ENCODE data around the gene NABP2. TPM values are rescaled to one million over a fixed set of nuclear protein-coding genes. Genes with fewer than 3 reads are reported as not detected.
A peak's percentile ranks its signal among the peaks of the same experiment; 100 is the strongest.

The NABP2 gene
- total and polyA plus RNA-seq, 2 experiments from 2014 or later, result 29.9 to 40.1 TPM

DNA sequence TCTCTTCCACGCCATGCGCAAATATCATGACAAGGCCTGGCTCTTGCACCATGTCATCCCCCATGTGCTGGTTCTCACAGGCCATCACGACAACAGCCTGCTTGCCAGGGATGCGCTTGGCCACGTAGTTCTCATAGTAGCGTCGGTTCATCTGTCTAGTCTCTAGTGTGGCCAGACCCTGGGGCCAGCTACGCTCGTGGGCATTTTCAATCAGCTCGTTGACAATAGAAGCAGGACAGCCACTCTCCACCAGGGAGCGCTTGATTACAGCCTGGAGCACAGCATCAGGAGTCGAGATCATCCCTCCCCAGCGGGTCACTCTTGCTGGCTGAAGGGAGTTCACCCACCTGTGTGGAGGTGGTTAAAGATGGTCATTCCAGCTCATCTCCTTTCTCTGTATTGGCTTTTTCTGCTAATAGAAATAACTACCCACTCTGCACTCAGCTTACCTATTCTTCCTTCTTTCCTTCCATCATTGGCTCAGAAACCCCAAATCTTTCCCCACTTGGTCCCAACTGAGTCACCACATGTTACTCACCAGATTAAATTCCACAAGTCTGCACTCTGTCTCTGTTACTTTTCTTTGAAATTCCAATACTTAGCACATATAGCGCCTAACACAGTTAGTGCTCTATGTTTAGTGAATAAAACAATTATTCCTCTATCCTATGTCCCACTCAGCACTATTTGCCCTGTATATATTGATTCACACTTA, 17.5 kb upstream of the NABP2 start:
- peak overlapping the region; percentile 41 for H3K27ac ChIP-seq
- peak overlapping the region; percentile 26 for H3K4me2 ChIP-seq (ENCODE audit: unreplicated experiment)
- H3K9ac ChIP-seq, result no peak overlapping the region
- H3K9me3 ChIP-seq (ENCODE audit: low read depth), result no peaks in the 10 kb centered on the region
- peaks cover 57% of the 10 kb centered on the region for H3K36me3 ChIP-seq (ENCODE audit: low read depth)
- in situ Hi-C loops (cut with MboI), result no loop called here
- no peaks in the 10 kb centered on the region for H3K9me2 ChIP-seq (ENCODE audit: insufficient read depth)
- no peak overlapping the region for H3K4me3 ChIP-seq
- TF ChIP-seq EZH2phosphoT487 (IDR thresholded peaks at IDR 0.05; ENCODE audit: insufficient read depth, low read depth) (no peak), EZH2 (IDR thresholded peaks at IDR 0.05; ENCODE audit: insufficient read depth, poor library complexity, severe bottlenecking) (no peak)
- H3F3A ChIP-seq (ENCODE audit: insufficient read depth), result peaks cover 50% of the 10 kb centered on the region
- H3K4me1 ChIP-seq (ENCODE audit: insufficient read depth), result peaks cover 8% of the 10 kb centered on the region
- DNase-seq, result peak; percentile 75
- H3K79me2 ChIP-seq (ENCODE audit: insufficient read depth), result 0 out of 2 replicates have a peak, but pooled peaks cover 5% of the 10 kb centered on the region
- H4K20me1 ChIP-seq (ENCODE audit: insufficient read depth), result no peaks in the 10 kb centered on the region
- H2AFZ ChIP-seq, result no peak overlapping the region
- no peaks in the 10 kb centered on the region for H3K27me3 ChIP-seq (replicated peaks; ENCODE audit: insufficient read depth)
- WGBS, 2 experiments (ENCODE audit: low coverage in 1 of 2, low lambda C conversion rate in 2 of 2, missing lambda C conversion rate in 2 of 2), result 55 to 59% methylated on average over 14 of the region's 14 CpGs

DNA sequence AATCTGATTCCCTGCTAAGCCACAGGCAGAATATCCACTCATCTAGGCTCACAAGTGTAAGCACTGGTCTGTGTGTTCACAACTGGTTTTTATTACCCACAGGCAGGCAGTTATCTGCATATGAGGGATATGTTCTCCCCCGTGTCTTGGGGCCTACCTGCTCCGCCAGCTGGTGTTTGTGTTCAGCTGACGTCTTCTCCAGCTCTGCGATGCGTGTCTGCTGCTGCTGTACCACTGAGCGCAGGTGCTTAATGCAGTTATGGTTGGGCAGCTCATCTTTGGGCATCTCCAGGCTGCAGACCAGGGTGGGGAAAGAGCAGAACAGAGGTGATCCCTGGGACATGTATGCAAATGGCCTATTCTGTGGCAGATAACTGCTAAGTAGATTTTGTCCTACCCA, 16.1 kb upstream of the NABP2 start:
- Histone ChIP-seq H3K27me3 (replicated peaks; ENCODE audit: insufficient read depth) (no peaks in the 10 kb centered on the region), H3K27ac (no peak overlapping the region), H3K4me2 (ENCODE audit: unreplicated experiment) (no peak overlapping the region), H3K9ac (no peak overlapping the region), H3K36me3 (ENCODE audit: low read depth) (peaks cover 71% of the 10 kb centered on the region), H2AFZ (no peak overlapping the region), H3K79me2 (ENCODE audit: insufficient read depth) (peaks cover 16% of the 10 kb centered on the region), H4K20me1 (ENCODE audit: insufficient read depth) (no peaks in the 10 kb centered on the region), H3K9me2 (ENCODE audit: insufficient read depth) (no peaks in the 10 kb centered on the region), H3K9me3 (ENCODE audit: low read depth) (no peaks in the 10 kb centered on the region), H3F3A (ENCODE audit: insufficient read depth) (peaks cover 45% of the 10 kb centered on the region), H3K4me1 (ENCODE audit: insufficient read depth) (peaks cover 8% of the 10 kb centered on the region), H3K4me3 (no peak overlapping the region)
- in situ Hi-C loops (cut with MboI), result no loop called here
- no peak for DNase-seq
- TF ChIP-seq EZH2 (IDR thresholded peaks at IDR 0.05; ENCODE audit: insufficient read depth, poor library complexity, severe bottlenecking), result no peak
- no peak for TF ChIP-seq EZH2phosphoT487 (IDR thresholded peaks at IDR 0.05; ENCODE audit: insufficient read depth, low read depth)
- WGBS, 2 experiments (ENCODE audit: low coverage in 1 of 2, low lambda C conversion rate in 2 of 2, missing lambda C conversion rate in 2 of 2), result 73 to 80% methylated on average over 6 of the region's 6 CpGs

DNA sequence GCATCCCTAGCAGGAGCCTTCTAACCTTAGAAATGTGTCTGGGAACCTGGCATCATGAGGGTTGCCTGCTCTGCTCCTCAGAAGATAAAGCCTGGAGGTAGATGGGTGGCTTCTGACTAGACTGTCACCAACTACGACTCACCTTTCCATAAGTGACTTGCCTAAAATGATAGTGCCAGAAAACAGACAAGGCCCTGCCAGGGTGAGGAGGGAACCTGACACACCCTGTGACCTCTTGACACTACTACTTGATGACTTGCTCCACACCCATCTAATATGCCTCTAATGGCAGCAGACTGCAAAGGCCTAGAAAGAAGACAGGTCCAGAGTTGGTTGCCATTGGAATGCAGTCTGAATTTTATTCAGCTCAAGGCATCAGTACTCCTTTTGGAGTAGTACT, 11.8 kb upstream of the NABP2 start:
- Histone ChIP-seq H3K27me3 (replicated peaks; ENCODE audit: insufficient read depth) (no peaks in the 10 kb centered on the region), H3K36me3 (ENCODE audit: low read depth) (peaks cover 68% of the 10 kb centered on the region), H3K4me1 (ENCODE audit: insufficient read depth) (peaks cover 3% of the 10 kb centered on the region), H2AFZ (no peak overlapping the region), H3K4me2 (ENCODE audit: unreplicated experiment) (no peak overlapping the region), H3K9me2 (ENCODE audit: insufficient read depth) (no peaks in the 10 kb centered on the region), H3K9me3 (ENCODE audit: low read depth) (no peaks in the 10 kb centered on the region), H3F3A (ENCODE audit: insufficient read depth) (peaks cover 42% of the 10 kb centered on the region), H3K4me3 (no peak overlapping the region), H4K20me1 (ENCODE audit: insufficient read depth) (no peaks in the 10 kb centered on the region; the same call in 1 of the 2 replicates), H3K79me2 (ENCODE audit: insufficient read depth) (peaks cover 54% of the 10 kb centered on the region), H3K9ac (no peak overlapping the region), H3K27ac (no peak overlapping the region)
- TF ChIP-seq EZH2 (IDR thresholded peaks at IDR 0.05; ENCODE audit: insufficient read depth, poor library complexity, severe bottlenecking) (no peak), EZH2phosphoT487 (IDR thresholded peaks at IDR 0.05; ENCODE audit: insufficient read depth, low read depth) (no peak)
- DNase-seq, result no peak
- WGBS, 2 experiments (ENCODE audit: low coverage in 1 of 2, low lambda C conversion rate in 2 of 2, missing lambda C conversion rate in 2 of 2), result 50 to 56% methylated on average over 1 of the region's 1 CpG
- in situ Hi-C loops (cut with MboI), result no loop called here

DNA sequence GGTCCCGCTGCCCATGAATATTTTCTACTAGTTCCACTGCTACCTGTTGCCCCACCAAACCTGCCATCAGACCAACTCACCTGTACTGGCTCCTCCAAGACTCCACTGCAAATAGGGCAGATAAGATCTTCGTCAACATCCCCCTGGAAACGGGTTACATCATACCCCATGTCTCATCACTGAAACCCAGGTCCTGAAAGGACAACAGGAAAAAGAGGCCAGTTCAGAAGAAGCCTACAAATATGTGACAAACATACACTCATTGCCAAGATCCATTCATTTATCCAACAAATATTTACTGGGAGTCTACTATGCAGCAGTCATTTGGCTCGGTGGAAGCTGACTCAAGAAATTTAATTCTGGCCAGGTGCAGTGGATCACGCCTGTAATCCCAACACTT, 10.3 kb upstream of the NABP2 start:
- H3K4me3 ChIP-seq, result no peak overlapping the region
- no peak overlapping the region for H3K9ac ChIP-seq
- peaks cover 29% of the 10 kb centered on the region; the same call in 1 of the 2 replicates for H3F3A ChIP-seq (ENCODE audit: insufficient read depth)
- no peaks in the 10 kb centered on the region for H3K27me3 ChIP-seq (replicated peaks; ENCODE audit: insufficient read depth)
- in situ Hi-C loops (cut with MboI), result no loop called here
- WGBS, 2 experiments (ENCODE audit: low coverage in 1 of 2, low lambda C conversion rate in 2 of 2, missing lambda C conversion rate in 2 of 2), result 72 to 78% methylated on average over 5 of the region's 5 CpGs
- no peak overlapping the region for H2AFZ ChIP-seq
- H3K4me2 ChIP-seq (ENCODE audit: unreplicated experiment), result no peak overlapping the region
- no peak overlapping the region for H3K27ac ChIP-seq
- TF ChIP-seq EZH2phosphoT487 (IDR thresholded peaks at IDR 0.05; ENCODE audit: insufficient read depth, low read depth), result no peak
- no peak for TF ChIP-seq EZH2 (IDR thresholded peaks at IDR 0.05; ENCODE audit: insufficient read depth, poor library complexity, severe bottlenecking)
- peaks cover 60% of the 10 kb centered on the region for H3K36me3 ChIP-seq (ENCODE audit: low read depth)
- H4K20me1 ChIP-seq (ENCODE audit: insufficient read depth), result no peaks in the 10 kb centered on the region; the same call in 1 of the 2 replicates
- H3K9me3 ChIP-seq (ENCODE audit: low read depth), result no peaks in the 10 kb centered on the region
- peaks cover 69% of the 10 kb centered on the region for H3K79me2 ChIP-seq (ENCODE audit: insufficient read depth)
- DNase-seq, result peak; percentile 25
- H3K4me1 ChIP-seq (ENCODE audit: insufficient read depth), result no peaks in the 10 kb centered on the region
- H3K9me2 ChIP-seq (ENCODE audit: insufficient read depth), result no peaks in the 10 kb centered on the region
